Activated T-cell treated with anti-CD3 and anti-CD28 coated beads for 24 hours (primary cell): Measurements from ENCODE around the gene MACC1.

Source experiments
- DNase-seq: peaks from one replicate; pipeline ENCODE4 v3.0.0-alpha.2; 2020; ENCODE audit warnings: low read depth

The MACC1 gene

DNA sequence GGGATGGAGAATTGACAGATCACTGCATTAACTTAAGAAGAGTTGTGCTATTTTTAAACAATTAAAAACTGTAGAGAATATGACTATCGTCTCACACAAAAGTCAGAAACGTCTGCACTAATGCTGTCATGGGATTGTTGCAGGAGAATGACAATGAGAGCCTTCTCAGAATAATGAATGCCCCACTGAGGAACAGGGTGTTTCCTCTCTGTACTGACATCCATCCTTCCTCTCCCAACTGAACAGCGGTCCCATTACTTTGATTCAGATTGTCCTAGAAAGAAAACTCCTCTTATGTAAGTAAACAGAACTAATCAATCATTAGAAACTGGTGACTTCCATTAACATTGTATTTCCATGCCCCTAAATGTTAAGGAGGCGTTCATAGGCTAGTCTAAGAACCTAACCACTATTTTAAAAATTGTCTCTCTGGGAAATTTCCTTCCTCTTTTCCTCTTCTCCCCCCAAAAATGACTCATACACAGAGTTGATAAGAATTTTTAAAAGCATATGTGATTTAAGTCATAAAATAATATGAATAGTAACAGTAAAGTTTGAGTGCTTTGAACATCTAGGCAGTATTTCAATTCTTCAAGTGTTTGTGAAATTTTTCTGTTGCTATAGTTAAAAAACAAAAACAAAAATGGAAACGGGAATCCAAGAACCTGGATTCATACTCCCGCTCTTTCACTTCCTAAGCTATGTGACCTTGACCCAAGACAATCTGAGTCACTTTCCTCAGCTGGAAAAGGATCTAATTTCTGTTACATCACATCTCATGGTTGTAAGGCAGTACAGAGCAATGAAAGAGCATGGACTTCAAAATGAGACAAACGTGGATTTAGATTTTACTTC lies 12.7 kb upstream of the MACC1 start:
- no peak for DNase-seq

- DNase-seq = no peak
Measured at GRCh38 chr7:20229081-20229480, 11.9 kb upstream of the MACC1 start.

GRCh38 chr7:20228654-20229053 lies 11.5 kb upstream of the MACC1 start:
- DNase-seq = no peak

DNA sequence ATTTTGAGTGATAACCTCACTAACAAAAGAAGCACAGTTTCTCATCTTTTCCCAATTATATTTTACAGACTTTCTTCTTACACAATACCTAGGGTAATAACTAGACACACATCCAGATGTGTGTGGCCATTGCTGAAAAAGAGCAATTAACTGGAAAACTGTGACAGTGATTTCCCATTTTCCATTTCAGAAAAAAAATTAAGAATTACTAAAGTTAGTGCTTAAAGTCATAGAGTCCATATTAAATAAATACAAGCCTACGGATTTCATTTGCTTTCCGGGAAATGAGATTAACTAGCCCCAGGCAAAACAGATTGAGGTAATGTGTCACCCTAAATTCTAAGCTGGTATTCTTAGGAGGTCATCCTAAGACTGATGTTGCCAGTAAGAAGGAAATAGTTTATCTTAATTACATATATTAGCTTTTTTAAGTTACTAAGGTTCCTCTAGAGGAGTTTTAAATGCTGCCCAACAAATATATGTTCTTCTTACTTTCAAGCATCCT lies 10.2 kb upstream of the MACC1 start:
- no peak for DNase-seq

DNA sequence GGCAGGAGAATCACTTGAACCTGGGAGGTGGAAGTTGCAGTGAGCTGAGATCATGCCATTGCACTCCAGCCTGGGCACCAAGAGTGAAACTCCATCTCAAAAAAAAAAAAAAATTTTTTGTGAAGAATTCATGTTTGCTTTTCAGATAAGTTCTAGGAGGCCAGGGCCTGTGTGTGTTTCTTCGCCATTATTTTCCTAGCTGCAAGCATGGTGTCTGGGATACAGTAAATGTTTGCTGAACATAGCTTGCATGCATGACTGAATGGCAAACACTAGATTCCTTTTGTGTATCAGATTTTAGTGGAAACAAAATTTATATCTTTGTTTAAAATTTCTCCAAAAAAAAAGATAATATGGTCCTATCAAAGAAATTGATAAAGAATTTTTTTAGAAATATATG lies 9.7 kb upstream of the MACC1 start:
- DNase-seq = no peak

DNA sequence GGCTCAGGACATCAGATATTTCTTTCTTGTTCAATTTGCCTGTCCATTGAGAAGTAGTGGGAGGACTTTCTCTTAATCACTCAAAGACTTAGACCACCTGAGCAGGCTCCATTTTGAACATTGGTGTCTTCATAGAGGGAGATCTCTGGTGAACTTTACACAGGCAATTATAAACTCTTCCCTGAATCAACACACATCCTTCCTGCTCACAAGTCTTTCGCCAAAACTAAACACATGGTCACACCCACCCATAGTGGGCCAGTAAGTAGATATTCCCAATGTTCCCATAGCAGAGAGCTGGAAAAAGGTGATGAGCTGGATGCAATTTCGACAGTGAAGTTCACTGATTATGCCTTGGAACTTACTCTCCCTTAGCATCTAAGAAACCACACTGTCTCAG lies 8.2 kb upstream of the MACC1 start:
- no peak for DNase-seq

- DNase-seq = no peak
Measured at GRCh38 chr7:20224025-20224424, 6.8 kb upstream of the MACC1 start.

DNA sequence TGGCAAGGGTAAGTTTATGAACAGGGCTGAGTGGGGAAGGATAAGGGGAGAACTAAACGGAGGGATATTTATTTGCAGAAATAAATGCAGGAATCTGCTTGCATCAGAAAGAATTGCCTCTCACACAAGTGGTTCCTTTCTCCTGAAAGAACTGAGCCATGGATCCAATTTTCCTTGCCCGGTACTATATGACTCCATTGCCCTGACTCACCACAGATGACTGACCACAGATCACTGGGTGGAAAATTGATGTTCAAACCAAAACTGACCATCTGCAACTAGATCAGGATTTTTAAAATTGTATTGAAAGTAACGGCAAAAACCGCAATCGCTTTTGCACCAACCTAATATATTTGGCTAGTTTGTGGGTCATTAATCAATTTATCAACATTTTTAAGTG lies 6.2 kb upstream of the MACC1 start:
- DNase-seq = no peak

GRCh38 chr7:20222219-20222828 lies 5.1 kb upstream of the MACC1 start:
- DNase-seq = no peak

DNA sequence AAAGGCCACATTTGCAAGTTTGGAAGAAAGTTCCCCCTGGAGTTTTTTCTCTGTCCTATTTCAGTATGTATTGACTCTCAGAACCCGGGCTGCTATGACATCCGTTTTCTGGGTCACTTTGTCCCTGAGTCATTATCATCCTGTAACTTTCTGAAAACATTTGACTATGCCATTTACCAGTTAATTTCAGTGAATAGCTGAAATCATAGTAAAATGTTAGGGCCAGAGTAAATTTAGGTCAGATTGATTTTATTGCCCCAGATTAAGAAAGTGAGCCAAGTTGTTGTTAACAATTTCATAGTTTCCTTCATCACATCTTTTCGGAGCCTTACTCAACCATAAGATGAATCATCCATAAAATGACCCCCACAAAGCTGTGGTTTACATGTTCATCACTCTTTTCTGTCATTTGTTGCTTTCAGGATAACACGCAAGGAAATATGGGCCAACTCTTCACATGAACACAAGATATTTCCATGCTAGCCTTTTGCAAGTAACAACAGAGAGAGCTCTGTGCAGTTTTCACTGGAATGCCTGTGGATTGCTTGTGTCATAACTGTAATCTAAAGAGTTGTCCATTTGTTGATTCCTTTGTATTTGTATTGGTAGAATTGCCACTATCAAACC lies 3.9 kb upstream of the MACC1 start:
- no peak for DNase-seq

DNA sequence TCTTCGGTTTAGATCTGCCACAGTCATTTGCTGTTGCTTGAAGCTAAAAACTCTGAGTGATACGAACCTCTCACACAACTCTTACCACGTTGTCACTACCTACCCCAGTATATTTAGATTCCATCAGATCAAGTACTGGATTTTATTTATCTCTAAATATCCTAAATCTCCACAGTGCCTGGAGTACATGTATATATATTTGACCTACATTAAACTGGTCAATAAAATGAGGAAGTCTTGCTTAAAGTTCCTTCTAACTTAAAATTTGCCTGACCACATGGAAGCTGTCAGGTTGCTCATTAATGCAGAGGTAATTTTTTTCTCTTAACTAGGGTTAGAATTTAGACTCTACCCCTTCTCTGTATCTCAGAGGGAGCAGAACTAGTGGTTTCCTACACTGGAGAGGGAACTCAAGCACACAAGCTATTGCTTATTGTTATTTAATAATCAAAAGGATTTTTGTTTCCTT lies 3.1 kb upstream of the MACC1 start:
- no peak for DNase-seq

- no peak for DNase-seq
Measured at GRCh38 chr7:20219446-20220292, 2.5 kb upstream of the MACC1 start.

DNA sequence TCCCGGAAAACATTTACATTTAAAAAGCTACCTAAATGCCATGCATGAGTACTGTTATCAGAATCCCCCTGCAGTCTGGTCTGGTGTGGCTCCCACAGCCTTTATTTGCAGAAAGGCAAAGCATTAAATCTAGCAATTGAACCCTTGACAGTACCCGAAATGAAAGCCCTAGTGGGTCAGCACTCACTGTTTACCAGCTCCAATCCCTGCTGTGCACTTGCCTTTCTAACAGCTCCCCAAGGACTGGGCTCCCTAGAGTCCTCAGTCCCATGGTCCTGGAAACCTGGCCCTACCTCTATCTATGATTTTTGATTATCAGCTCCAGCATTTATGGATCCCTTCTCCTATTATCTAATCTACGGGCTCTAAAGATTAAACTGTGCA lies 1.9 kb upstream of the MACC1 start:
- no peak for DNase-seq

DNA sequence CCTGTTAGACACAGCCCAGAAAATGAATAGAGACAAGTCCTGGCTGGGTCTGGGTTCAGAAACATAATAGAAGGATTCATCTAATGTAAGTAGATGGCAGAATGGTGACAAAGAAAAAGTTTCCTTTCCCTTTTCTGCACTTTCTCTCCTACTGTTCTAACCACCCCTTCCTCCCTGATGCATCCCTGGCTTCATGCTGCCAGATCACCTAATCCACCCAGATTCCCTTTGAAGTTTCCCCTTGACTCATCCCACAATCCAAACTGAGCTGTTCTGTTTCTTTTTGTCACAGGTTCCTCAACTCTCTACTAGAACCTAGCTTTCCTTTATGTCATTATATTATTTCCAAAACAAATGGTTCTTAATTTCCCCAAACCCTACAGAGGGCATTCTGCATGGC lies 1.1 kb upstream of the MACC1 start:
- DNase-seq = no peak

DNA sequence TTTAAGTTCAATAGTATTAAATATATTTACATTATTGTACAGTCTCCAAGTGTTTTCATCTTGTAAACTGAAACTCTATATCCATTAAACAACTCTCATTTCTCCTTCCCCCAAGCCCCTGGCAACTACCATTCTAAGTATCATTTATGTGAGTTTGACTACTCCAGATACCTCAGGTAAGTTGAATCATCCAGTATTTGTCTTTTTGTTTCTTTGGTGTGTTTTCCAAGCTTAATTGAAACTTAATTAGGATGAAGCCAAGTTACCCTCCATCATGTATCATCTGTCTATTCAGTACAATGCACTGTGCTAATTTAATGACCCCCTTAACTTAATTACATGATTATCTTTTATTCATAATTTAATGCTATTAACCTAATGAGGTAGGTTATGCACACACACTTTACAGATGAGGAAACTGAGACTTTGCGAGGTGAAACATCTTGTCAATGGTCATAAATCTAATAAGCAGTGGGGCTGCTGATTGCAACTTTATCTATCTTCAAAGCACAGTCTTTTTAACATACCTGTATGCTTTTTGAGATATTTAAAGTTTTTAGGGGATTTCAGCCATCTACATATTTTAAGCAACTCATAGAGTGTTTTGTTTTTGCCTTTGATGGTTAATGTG lies 663 bp downstream of the MACC1 start:
- no peak for DNase-seq

GRCh38 chr7:20214921-20215669 lies 2.1 kb downstream of the MACC1 start:
- DNase-seq = no peak

- DNase-seq = no peak
Measured at GRCh38 chr7:20214132-20214531, 3.1 kb downstream of the MACC1 start.

DNA sequence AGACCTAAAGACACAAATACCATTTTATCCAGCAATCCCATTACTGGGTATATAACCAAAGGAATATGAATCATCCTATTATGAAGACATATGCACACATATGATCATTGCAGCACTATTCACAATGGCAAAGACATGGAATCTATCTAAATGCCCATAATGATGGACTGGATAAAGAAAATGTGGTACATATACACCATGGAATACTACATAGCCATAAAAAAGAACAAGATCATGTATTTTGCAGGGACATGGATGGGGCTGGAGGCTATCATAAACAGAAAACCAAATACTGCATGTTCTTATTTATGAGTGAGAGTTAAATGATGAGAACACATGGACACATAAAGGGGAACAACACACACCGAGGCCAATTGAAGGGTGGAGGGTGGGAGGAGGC lies 3.8 kb downstream of the MACC1 start:
- DNase-seq = no peak

DNA sequence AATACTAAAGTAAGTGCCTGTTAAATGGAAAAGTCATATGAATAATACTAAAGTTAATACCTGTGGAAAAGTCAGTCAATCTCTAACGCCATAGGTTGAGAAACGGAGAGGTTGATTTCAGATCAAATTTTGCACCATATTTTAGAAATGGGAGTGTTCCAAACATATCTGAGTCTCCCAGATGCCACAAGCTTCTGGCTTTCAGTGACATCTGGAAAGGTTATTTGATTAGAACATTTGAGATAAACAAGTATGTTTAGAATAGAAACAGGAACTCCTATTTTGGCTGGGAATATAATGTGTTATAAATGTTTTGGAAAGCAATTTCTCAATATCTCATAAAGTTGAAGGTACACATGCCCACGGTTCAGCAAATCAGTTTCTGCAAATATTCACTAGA lies 5.8 kb downstream of the MACC1 start:
- DNase-seq = no peak

DNA sequence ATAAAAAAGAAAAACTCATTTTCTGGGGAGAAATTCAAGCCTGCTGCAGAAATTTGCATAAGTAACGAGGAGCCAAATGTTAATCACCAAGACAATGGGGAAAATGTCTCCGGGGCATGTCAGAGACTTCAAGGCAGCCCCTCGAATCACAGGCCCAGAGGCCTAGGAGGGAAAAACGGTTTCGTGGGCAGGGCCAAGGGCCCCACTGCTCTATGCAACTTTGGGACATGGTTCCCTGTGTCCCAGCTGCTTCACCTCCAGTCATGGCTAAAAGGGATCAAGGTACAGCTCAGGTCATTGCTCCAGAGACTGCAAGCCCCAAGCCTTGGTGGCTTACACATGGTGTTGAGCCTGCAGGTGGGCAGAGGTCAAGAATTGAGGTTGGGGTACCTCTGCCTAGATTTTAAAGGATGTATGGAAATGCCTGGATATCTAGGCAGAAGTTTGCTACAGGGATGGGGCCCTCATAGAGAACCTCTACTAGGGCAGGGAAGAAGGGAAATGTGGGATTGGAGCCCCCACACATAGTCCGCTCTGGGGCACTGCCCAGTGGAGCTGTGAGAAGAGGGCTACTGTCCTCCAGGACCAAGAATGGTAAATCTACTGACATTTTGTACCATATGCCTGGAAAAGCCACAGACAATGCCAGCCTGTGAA lies 8.4 kb downstream of the MACC1 start:
- no peak for DNase-seq
